ENCODE data around the gene RRAGD.
A peak's percentile ranks its signal among the peaks of the same experiment; 100 is the strongest.

RRAGD gene

DNA sequence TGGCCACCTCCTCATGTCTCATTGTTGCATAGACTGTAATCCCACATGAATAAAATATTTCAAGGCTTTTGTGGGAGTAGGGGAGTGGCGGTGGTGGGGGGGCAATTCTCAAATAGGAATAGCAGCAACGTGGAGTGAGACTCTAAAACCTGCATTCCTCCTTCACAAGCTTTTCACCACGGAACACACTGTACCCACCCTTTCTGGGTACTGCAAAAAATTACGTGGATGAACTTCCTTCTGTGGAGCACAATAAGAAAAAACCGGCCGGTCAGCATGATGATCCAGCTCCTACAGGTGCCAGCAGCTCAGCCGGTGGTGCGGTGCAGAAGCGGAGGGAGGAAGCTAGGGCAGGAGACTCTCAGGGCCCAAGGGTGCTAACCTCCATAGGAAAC, 930 bp upstream of the RRAGD start:
- Histone ChIP-seq H3K4me3 (ENCODE audit: extremely low read depth, insufficient read depth, low read length, poor library complexity, severe bottlenecking) (peak overlapping the region; percentile 62), H3K27ac (ENCODE audit: low read depth, low read length, severe bottlenecking) (no peak overlapping the region), H3K36me3 (ENCODE audit: control insufficient read depth, insufficient read depth, low read length) (no peaks in the 10 kb centered on the region), H3K9me3 (ENCODE audit: control insufficient read depth, low read length) (no peaks in the 10 kb centered on the region), H3K4me1 (ENCODE audit: control insufficient read depth, insufficient read depth, low read length, poor library complexity, severe bottlenecking) (peaks cover 10% of the 10 kb centered on the region)
- 78 to 81% methylated on average over 5 of the region's 9 CpGs for WGBS, 2 experiments (ENCODE audit: insufficient coverage in 2 of 2)

DNA sequence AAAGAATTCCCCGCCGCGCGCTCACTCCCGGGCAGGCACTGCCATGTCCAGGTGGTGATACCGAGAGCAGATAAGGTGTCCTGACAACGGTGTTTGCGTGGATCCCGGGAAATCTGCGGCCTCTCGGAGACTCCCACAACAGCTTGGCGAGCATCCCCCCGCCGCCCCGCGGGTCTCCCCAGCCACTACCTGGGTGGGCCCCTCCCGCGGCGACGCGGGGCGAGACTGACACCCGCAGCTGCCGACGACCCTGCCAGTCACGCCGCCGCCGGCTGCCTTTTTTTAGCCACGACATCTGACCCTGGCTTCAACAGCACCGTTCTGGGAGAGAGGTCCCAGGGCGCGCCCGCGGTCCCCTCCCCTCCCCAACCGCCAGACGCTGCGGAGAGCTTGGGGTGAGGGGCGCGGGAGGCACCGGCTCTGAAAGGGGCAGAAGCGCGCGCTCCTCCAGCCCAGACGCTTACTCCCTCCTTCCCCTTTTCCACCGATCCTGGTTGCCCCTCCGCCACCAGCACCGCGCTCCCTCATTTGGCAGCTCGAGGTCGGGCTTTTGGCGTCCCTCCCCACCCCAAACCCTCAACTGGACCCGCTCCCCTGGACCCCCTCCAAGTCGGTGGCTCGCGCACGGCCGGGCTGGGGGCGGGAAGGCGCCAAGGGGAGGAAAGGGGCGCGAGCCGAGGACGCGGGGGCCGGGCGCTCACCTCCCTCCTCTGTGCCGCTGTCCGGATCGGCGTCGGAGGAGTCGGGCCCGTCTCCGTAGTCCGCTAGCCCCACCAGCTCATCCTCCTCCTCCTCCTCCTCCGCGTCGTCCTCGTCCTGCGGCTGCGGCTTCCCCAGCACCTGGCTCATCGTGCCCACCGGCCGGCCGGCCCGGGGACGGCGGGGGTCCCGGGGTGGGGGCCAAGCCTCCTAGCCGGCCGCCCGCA, 665 bp downstream of the RRAGD start:
- Histone ChIP-seq H3K4me1 (ENCODE audit: control insufficient read depth, insufficient read depth, low read length, poor library complexity, severe bottlenecking) (peaks cover 10% of the 10 kb centered on the region), H3K27ac (ENCODE audit: low read depth, low read length, severe bottlenecking) (no peak overlapping the region)
- WGBS, 2 experiments (ENCODE audit: insufficient coverage in 2 of 2) = 0 to 1% methylated on average over 37 to 58 of the region's 93 CpGs

DNA sequence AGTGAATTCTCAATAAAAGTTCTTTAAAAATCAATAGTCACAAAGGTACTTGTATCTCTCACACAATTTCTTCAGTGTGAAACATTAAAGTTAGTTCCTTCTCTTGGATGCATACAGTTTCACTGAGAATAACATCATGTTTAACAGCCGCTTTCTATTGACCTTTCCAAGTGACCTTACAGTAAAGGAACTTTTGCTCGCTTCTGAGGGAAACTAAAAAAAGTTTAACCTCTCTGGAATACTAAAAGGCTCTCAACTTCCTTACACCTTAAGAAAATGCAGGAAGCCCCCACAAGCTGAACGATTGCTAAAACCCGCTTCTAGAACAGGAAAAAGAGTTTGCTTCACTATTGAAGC, 1.3 kb downstream of the RRAGD start:
- no peaks in the 10 kb centered on the region for H3K9me3 ChIP-seq (ENCODE audit: control insufficient read depth, low read length)
- no peak overlapping the region for H3K27ac ChIP-seq (ENCODE audit: low read depth, low read length, severe bottlenecking)
- peaks cover 10% of the 10 kb centered on the region for H3K4me1 ChIP-seq (ENCODE audit: control insufficient read depth, insufficient read depth, low read length, poor library complexity, severe bottlenecking)
- H3K4me3 ChIP-seq (ENCODE audit: extremely low read depth, insufficient read depth, low read length, poor library complexity, severe bottlenecking) = peak overlapping the region; percentile 62
- no peaks in the 10 kb centered on the region for H3K36me3 ChIP-seq (ENCODE audit: control insufficient read depth, insufficient read depth, low read length)
- WGBS, 2 experiments (ENCODE audit: insufficient coverage in 2 of 2) = 0 to 7% methylated on average over 2 to 3 of the region's 4 CpGs

More for the DNA sequence above, 665 bp downstream of the RRAGD start:
- no peaks in the 10 kb centered on the region for H3K9me3 ChIP-seq (ENCODE audit: control insufficient read depth, low read length)
- H3K4me3 ChIP-seq (ENCODE audit: extremely low read depth, insufficient read depth, low read length, poor library complexity, severe bottlenecking) = peak overlapping the region; percentile 62
- H3K36me3 ChIP-seq (ENCODE audit: control insufficient read depth, insufficient read depth, low read length) = no peaks in the 10 kb centered on the region

DNA sequence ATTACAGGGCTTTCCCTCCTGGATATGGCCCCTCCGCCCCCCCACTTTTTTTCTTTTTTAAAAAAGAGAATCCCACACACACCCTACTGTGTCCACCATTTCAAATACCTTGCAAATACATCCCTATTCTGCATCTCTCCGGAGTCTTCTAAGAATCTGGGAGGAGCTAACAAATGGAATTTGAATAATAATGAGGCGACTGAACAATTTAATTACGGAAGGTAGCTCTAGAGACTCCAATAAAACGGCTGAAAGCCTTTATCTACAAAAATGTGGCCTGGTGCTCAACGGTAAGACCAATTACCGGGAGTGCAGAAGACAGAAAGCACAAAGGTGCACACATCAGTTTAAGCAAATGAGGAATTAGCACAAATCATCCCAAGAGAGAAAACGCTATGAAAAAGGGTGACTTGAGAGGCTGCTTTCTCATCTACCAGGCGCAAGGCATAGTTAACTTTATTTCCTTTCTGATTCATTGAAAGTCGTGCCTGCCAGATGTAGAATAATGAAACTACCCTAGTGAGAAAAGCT, 1.8 kb downstream of the RRAGD start:
- H3K36me3 ChIP-seq (ENCODE audit: control insufficient read depth, insufficient read depth, low read length) = no peaks in the 10 kb centered on the region
- H3K4me1 ChIP-seq (ENCODE audit: control insufficient read depth, insufficient read depth, low read length, poor library complexity, severe bottlenecking) = peaks cover 10% of the 10 kb centered on the region
- no peaks in the 10 kb centered on the region for H3K9me3 ChIP-seq (ENCODE audit: control insufficient read depth, low read length)
- 1 to 17% methylated on average over 2 to 5 of the region's 10 CpGs for whole genome bisulfite sequencing, 2 experiments (ENCODE audit: insufficient coverage in 2 of 2)
- H3K4me3 ChIP-seq (ENCODE audit: extremely low read depth, insufficient read depth, low read length, poor library complexity, severe bottlenecking) = peak overlapping the region; percentile 62
- H3K27ac ChIP-seq (ENCODE audit: low read depth, low read length, severe bottlenecking) = no peak overlapping the region

DNA sequence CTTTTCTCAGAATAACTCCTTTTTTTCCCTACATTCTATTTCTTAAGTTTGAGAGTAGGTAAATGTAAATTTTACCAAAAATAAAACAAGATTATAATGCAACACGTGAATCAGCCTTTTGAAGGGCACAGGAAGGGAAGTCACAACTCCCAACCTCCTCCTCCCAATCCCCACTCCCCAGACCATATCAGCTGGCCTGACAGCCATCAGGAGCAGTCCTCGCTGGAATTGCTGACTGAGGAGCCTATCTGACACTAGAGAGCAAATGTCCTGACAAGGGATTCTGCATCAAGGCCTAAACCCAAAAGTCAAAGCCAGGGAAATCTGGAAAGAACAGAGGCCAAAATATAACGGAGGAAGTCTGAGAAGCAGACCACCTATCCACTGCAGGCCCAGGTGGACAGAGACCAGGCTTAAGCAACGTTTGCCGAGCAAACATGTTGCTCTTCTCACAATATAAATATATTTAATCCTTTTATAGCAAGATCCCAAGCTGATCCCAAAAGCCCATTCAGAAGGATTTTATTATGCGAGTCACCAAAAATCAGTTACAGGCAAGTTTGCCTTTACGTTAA, 2.5 kb downstream of the RRAGD start:
- WGBS, 2 experiments (ENCODE audit: insufficient coverage in 2 of 2) = 31 to 47% methylated on average over 4 to 5 of the region's 7 CpGs
- Histone ChIP-seq H3K4me1 (ENCODE audit: control insufficient read depth, insufficient read depth, low read length, poor library complexity, severe bottlenecking) (peaks cover 10% of the 10 kb centered on the region), H3K4me3 (ENCODE audit: extremely low read depth, insufficient read depth, low read length, poor library complexity, severe bottlenecking) (no peak overlapping the region), H3K9me3 (ENCODE audit: control insufficient read depth, low read length) (no peaks in the 10 kb centered on the region), H3K36me3 (ENCODE audit: control insufficient read depth, insufficient read depth, low read length) (no peaks in the 10 kb centered on the region), H3K27ac (ENCODE audit: low read depth, low read length, severe bottlenecking) (no peak overlapping the region)

DNA sequence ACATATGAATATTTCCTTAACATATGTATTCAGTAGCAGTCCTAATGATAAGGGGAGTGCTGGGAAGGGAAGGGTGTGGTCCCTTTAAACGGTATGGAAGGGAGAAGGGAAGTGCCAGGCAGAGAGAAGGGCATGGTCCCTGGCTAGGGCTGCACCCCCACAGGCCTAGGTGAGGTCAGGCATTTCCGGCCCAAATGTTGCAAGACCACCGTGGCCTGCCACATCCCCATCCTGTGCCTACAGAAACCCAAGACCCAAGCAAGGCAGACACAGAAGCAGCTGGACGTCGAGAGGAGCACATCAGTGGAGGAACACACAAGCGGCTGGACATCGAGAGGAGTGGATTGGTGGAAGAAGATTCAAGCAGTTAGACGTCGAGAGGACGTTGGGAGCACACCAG, 5.9 kb downstream of the RRAGD start:
- Histone ChIP-seq H3K4me1 (ENCODE audit: control insufficient read depth, insufficient read depth, low read length, poor library complexity, severe bottlenecking) (peaks cover 10% of the 10 kb centered on the region), H3K36me3 (ENCODE audit: control insufficient read depth, insufficient read depth, low read length) (no peaks in the 10 kb centered on the region), H3K27ac (ENCODE audit: low read depth, low read length, severe bottlenecking) (no peak overlapping the region), H3K4me3 (ENCODE audit: extremely low read depth, insufficient read depth, low read length, poor library complexity, severe bottlenecking) (no peak overlapping the region), H3K9me3 (ENCODE audit: control insufficient read depth, low read length) (no peaks in the 10 kb centered on the region)
- 71 to 82% methylated on average over 9 to 10 of the region's 10 CpGs for WGBS, 2 experiments (ENCODE audit: insufficient coverage in 2 of 2)

DNA sequence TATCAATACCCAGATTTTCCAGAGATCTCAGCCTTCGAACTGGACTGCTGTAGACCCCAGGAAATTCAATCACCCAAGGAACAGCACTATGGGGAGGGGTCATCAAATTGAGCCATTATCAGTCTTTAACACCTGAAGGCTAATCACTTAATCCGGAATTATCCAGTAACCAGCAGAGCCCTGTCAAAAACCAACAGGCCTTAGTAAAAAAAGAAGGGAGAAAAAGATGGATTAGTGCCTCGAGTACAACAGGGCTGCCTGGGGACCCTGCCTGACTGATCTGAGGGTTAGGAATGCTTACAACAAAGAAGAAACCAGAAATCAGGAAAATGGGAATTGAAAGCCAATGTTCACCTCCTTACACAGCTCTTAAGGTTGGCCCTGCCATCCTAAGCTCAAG, 7.6 kb downstream of the RRAGD start:
- Histone ChIP-seq H3K4me3 (ENCODE audit: extremely low read depth, insufficient read depth, low read length, poor library complexity, severe bottlenecking) (no peak overlapping the region), H3K36me3 (ENCODE audit: control insufficient read depth, insufficient read depth, low read length) (no peaks in the 10 kb centered on the region), H3K4me1 (ENCODE audit: control insufficient read depth, insufficient read depth, low read length, poor library complexity, severe bottlenecking) (no peaks in the 10 kb centered on the region), H3K9me3 (ENCODE audit: control insufficient read depth, low read length) (no peaks in the 10 kb centered on the region), H3K27ac (ENCODE audit: low read depth, low read length, severe bottlenecking) (no peak overlapping the region)
- 60% methylated on average over 1 of the region's 3 CpGs; no CpG with 5 or more reads in 1 of the 2 experiments for WGBS, 2 experiments (ENCODE audit: insufficient coverage in 2 of 2)

DNA sequence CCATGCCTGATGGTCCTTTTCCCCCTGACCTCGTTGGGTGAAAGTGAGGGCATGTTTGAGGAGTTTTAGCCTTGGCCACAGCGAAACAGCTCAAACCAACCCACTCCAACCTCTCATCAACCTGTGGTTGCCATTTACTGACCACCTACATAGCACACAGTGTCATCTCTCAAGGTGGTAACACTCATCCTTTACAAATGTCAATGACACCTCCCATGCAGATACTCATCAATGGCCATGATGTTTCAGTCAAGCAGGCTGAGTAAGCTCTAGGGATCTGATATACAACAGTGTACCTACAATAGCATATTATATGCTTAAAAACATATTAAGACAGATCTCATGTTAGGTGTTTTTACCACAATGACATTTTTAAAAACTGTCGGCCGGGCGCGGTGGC, 9.3 kb downstream of the RRAGD start:
- no peak overlapping the region for H3K4me3 ChIP-seq (ENCODE audit: extremely low read depth, insufficient read depth, low read length, poor library complexity, severe bottlenecking)
- WGBS, 2 experiments (ENCODE audit: insufficient coverage in 2 of 2) = 96 to 100% methylated on average over 5 of the region's 6 CpGs
- H3K9me3 ChIP-seq (ENCODE audit: control insufficient read depth, low read length) = no peaks in the 10 kb centered on the region

DNA sequence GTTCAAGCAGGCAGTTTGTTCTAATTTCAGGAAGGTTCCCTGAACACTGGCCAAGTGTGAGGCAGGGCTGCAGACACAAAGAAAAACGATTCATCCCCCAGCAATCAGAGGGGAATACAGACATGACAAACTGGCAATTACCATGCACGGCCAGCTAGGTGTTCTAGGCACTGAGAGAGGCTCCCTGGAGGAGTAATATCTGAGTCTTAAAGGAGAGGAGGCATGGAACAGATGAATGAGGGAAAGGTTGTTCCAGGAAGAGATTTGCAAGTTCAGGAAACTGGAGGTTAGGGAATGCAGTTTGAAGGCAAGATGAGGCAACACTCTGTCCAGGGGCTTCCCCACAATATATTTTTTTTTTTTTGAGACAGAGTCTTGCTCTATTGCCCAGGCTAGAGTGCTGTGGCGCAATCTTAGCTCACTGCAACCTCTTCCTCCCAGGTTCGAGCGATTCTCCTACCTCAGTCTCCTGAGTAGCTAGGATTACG, 11.1 kb downstream of the RRAGD start:
- Histone ChIP-seq H3K27ac (ENCODE audit: low read depth, low read length, severe bottlenecking) (no peak overlapping the region), H3K4me3 (ENCODE audit: extremely low read depth, insufficient read depth, low read length, poor library complexity, severe bottlenecking) (no peak overlapping the region), H3K9me3 (ENCODE audit: control insufficient read depth, low read length) (no peaks in the 10 kb centered on the region), H3K36me3 (ENCODE audit: control insufficient read depth, insufficient read depth, low read length) (no peaks in the 10 kb centered on the region), H3K4me1 (ENCODE audit: control insufficient read depth, insufficient read depth, low read length, poor library complexity, severe bottlenecking) (no peaks in the 10 kb centered on the region)
- 75 to 80% methylated on average over 2 to 3 of the region's 6 CpGs for WGBS, 2 experiments (ENCODE audit: insufficient coverage in 2 of 2)

More for the DNA sequence above, 9.3 kb downstream of the RRAGD start:
- no peaks in the 10 kb centered on the region for H3K36me3 ChIP-seq (ENCODE audit: control insufficient read depth, insufficient read depth, low read length)
- H3K4me1 ChIP-seq (ENCODE audit: control insufficient read depth, insufficient read depth, low read length, poor library complexity, severe bottlenecking) = no peaks in the 10 kb centered on the region
- H3K27ac ChIP-seq (ENCODE audit: low read depth, low read length, severe bottlenecking) = no peak overlapping the region

DNA sequence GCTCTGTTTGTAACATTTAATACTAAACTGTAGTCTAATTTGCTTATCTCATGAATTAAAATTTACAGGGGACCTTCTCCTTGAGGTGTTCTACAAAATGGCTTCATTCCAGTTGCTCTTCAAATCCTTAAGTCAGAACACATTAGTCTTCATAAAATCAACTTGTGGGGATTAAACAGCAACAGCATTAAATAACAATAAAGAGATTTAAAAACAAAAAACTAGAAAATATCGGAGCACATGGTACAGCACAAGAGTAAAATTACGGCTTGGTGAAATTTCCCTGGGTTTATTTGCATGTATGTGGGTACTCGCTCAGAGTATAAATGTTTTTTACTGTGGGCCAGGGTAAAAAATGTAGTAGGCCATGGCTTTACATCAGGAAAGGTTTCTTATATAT, 12.0 kb downstream of the RRAGD start:
- 80 to 94% methylated on average over 2 to 3 of the region's 3 CpGs for WGBS, 2 experiments (ENCODE audit: insufficient coverage in 2 of 2)
- H3K4me1 ChIP-seq (ENCODE audit: control insufficient read depth, insufficient read depth, low read length, poor library complexity, severe bottlenecking) = no peaks in the 10 kb centered on the region
- H3K4me3 ChIP-seq (ENCODE audit: extremely low read depth, insufficient read depth, low read length, poor library complexity, severe bottlenecking) = no peak overlapping the region
- no peak overlapping the region for H3K27ac ChIP-seq (ENCODE audit: low read depth, low read length, severe bottlenecking)
- H3K36me3 ChIP-seq (ENCODE audit: control insufficient read depth, insufficient read depth, low read length) = no peaks in the 10 kb centered on the region
- H3K9me3 ChIP-seq (ENCODE audit: control insufficient read depth, low read length) = no peaks in the 10 kb centered on the region
